ENCODE measurements around the gene RAP2C.

RAP2C gene

DNA sequence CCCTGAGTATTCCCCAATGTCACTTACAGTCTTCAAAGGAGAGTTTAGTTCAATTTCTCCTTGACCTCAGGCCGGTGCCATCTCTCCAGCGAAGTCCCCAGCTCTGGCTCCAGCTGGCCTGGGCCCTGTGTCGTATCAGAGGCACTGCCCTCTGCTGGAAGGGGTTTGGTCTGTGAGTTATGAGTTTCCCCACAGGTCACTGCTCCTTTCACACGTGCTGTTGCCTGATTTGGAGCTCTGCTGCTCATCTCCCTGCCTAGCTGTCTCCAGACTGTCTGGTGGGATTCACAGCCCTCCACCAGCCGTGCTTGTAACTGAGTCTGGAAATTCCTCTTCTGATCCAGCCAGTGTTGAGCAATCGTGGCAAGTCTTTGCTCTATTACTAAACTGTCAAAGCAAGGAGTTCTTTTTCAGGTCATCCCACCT lies at the start of gene RAP2C:
Gene RAP2C, minus strand, starts transcription at position 105 of the 426 bp plus-strand sequence. CDS start 2,179 bp downstream, outside the sequence.
- peak; percentile 1 to 34 (median 6) for DNase-seq

GRCh38 chrX:132267392-132267791 lies 48.1 kb upstream of the RAP2C start:
- DNase-seq: no peak

GRCh38 chrX:132266583-132267355 lies 47.5 kb upstream of the RAP2C start:
- DNase-seq: no peak

- no peak for DNase-seq
Measured at GRCh38 chrX:132263127-132263526, 43.9 kb upstream of the RAP2C start.

DNA sequence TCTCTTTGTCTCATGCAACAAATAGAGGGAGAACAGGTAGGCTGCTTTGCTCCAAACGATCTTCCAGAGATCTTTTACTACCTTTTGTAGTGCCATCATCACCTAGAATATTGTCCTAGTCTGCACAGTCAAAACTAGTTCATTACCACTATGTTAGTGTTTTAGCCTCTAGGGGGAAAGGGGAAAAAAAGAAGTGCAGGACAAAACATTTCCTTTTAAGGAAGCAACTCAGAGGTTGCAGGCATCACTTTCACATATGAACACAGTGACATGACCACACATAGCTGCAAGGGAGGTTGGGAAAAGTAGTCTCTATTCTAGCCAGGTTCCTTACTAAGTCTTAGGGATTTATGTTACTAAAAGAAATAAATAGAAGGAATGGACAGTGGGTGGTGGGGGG lies 39.3 kb upstream of the RAP2C start:
- no peak for DNase-seq

GRCh38 chrX:132257116-132257515 lies 37.9 kb upstream of the RAP2C start:
- DNase-seq: no peak

- no peak for DNase-seq
Measured at GRCh38 chrX:132236121-132236520, 16.9 kb upstream of the RAP2C start.

DNA sequence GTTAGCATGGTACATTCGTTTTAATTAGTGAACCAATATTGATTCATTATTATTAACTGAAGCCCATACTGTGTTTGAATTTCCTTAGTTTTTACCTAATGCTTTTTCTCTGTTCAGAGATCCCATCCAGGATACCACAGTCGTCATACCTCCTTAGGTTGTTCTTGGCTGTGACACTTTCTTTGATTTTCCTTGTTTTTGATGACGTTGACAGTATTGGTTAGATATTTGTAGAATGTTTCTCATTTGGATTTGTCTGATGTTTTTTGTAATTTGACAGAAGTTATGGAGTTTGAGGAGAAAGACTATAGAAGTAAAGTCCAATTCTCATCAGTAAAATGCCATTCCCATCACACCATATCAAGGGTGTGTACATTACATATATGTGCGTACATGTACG lies 16.2 kb upstream of the RAP2C start:
- no peak for DNase-seq

DNA sequence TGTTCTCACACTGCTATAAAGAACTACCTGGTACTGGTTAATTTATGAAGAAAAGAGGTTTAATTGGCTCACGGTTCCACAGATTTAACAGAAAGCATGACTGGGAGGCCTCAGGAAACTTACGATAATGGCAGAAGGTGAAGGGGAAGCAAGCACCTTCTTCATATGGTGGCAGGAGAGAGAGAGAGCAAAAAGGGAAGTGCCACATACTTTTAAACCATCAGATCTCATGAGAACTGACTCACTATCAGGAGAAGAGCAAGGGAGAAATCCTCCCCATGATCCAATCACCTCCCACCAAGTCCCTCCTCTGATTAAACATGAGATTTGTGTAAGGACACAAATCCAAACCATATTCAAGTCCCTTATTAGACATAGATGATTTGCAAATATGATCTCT lies 12.3 kb upstream of the RAP2C start:
- DNase-seq: no peak

DNA sequence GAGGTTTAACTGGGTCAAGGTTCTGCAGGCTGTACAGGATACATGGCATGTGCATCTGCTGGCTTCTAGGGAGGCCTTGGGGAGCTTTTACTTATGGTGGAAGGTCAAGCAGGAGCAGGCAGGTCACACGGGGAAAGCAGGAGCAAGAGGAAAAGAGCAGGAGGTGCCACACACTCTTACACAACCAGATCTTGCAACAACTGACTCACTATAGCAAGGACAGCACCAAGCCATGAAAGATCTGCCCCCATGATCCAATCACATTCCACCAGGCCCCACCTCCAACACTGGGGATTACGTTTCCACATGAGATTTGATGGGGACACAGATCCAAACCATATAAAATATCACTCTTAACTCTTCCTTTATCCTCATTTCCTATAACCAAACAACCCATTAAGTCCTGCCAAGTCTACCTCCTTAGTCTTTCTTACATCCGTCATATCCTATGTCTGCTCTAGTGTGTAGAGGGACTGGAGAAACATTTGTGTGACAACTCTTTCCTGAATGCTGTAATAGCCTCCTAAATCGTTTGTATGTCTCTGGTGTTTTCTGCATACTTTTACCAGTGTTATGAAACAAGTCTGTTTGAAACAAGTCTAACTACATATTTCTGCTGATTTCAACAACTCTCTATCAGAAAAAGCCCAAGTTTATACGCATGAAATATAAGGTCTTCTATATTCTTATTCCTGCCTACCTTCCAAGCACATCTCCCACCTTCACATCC lies 8.3 kb upstream of the RAP2C start:
- DNase-seq: no peak

GRCh38 chrX:132226169-132226568 lies 6.9 kb upstream of the RAP2C start:
- no peak for DNase-seq

GRCh38 chrX:132218100-132218812 lies 991 bp downstream of the RAP2C start:
- peak; percentile 29 to 64 (median 48) for DNase-seq

DNA sequence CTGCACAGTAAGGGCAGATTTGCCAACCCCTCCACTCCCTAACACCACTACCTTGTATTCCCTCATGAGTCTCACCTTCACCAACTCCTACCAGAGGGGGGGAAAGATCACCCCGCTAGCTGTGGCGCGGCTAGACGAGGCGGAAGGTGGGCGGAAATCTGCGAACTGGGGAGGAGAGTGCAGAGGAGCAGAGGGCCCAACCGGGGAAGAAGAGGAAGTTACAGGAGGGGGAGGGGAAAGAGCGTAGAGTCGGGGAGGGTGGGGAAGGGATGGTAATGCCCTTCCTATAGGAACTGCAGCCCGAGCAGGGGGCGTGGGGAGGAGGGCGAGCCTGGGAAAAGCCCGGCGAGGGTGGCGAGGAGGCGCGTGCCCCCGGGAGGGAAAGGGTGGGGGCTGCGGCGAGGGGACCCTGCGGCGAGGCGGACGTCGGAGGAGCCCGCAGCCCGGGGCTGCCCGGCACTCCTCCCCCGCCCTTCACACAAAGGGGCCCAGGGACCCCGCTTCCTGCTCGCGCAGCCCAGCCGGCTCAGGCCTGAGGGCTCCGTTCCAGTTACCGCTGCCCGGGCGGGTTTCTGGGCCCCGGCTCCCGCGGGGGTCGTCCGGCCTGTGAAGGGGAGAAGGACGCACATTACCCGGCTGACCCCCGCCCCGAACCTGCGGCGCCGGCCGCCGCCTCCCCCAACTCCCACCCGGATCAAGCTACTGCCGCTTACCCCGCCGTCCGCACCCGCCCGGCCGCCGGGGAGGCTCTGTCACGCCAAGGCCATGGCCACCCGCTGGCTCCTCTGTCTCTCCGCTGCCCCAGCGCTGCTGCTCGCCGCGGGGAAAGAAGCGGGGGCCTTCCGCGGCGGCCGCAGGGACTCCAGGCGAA lies 1.8 kb downstream of the RAP2C start:
- DNase-seq: peak; percentile 16 to 58 (median 32)

- DNase-seq: no peak
Measured at GRCh38 chrX:132216806-132217202, 2.4 kb downstream of the RAP2C start.

- no peak for DNase-seq
Measured at GRCh38 chrX:132216283-132216682, 3.0 kb downstream of the RAP2C start.

DNA sequence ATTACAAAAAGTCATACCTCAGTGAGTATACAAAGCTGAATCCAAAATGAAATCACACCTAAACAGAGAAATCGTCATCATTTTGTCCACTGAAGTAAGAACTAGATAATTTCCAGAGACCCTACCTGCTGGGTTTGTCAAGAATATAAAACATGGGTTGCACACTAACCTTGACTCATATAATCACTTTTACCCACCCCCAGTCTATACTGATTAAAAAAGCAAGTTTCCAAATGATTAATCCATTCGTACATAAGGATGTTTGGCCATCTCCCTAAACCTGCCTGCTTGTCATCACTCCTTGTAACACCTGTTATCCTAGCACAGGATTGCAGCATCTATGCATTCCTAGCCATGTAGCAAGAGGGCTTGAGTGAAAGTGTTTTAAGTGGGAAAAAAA lies 4.7 kb downstream of the RAP2C start:
- DNase-seq: no peak

DNA sequence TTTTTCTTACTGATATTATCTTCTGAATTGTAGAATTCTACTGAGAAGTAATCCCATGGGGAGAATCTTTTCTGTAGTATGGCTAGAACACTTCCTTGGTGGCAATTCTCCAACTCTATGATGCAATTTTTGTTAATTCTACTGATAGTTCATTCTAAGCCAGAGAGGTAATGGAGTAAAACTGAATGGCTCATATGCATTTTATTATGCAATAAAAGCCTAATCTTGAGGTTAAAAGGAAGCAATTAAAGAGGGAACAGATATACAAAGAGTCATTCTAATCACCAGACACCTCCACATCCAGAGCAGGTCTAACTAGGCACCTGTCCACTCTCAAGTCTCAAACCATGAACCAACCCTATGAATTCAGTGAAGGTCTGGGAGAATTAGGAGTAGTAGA lies 9.7 kb downstream of the RAP2C start:
- DNase-seq: no peak

GRCh38 chrX:132208422-132208821 lies 10.8 kb downstream of the RAP2C start:
- DNase-seq: no peak

- no peak for DNase-seq
Measured at GRCh38 chrX:132207996-132208395, 11.3 kb downstream of the RAP2C start.

- no peak for DNase-seq
Measured at GRCh38 chrX:132206259-132206658, 13.0 kb downstream of the RAP2C start.

DNA sequence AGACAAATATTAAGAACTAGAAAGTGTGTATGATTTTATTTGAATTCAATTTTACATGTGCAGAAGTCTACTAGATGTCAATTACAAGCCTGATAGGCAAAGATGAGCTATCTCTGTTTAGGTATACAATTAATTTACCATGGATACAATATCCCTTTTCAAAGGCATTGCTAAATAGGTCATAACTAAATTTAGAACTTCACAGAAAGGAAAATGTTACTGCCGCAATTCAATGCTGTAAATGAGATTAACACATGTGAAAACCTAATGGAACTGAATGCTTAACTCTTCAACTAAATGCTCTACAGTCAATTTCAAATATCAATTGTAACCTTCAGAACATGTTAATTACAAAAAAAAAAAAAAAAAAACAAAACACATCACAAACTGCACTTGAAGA lies 14.6 kb downstream of the RAP2C start:
- no peak for DNase-seq

GRCh38 chrX:132200976-132201375 lies 18.3 kb downstream of the RAP2C start:
- DNase-seq: no peak

DNA sequence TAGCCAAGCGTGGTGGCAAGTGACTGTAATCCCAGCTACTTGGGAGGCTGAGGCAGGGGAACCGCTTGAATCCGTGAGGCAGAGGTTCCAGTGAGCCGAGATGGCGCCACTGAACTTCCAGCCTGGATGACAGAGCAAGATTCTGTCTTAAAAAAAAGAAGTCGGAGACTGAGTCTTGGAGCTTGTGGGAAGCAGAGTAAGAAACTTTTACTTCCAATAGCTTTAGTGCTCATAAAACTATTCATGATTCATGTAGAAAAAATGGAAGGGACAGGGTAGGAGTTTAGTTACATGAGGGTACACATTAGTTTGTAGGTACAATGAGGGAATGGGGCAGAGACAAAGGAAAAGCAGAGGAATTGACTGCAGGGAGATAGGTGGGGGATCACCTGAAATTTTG lies 19.3 kb downstream of the RAP2C start:
- DNase-seq: no peak

All from activated naive CD4-positive, alpha-beta T cell (primary cell).